LNCaP clone FGC (cell line): Measurements from ENCODE around the gene PPM1H.

Experiments used
- DNase-seq: peaks from one replicate; pipeline ENCODE4 v3.0.0-alpha.2; 2011; ENCODE audit warnings: low read depth
- H3K4me3 ChIP-seq: 2 replicates; pipeline ENCODE4 v1.5.1; 2011; ENCODE audit warnings: mild to moderate bottlenecking, low read depth, low read length, control low read depth
- CTCF ChIP-seq: IDR thresholded peaks from 2 replicates; pipeline ENCODE4 v1.5.1; 2012; ENCODE audit warnings: mild to moderate bottlenecking; ENCODE audit not compliant: control insufficient read depth, insufficient read depth; ENCODE audit errors: extremely low read depth

PPM1H gene

GRCh38 chr12:62646566-62646965, 288.4 kb downstream of the PPM1H start:
- no peak for DNase-seq
- H3K4me3 ChIP-seq: no peak overlapping the region
- TF ChIP-seq CTCF: no peak

DNA sequence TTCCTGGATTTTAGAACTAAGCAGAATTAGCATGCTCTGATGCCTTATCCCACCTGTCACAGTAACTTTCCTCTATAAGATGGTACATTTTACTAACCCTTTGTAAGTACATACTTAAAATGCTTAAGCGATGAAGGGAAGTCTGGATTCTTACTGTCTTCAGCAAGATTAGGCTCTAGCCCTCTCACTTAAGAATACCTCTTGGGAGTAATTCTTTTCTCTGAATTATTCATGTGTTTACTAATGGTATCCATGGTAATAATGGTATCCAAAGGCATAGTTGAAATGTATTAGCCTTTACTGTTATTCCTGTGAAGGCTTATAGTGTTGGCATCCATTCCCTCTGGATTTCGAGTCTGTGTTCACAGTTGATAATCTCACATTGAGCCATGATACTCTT, 291.5 kb downstream of the PPM1H start:
- no peak overlapping the region for H3K4me3 ChIP-seq
- TF ChIP-seq CTCF: no peak
- DNase-seq: no peak

- no peak overlapping the region for H3K4me3 ChIP-seq
- TF ChIP-seq CTCF: no peak
- no peak for DNase-seq
These were observed 292.5 kb downstream of the PPM1H start for GRCh38 chr12:62642486-62642885.

- DNase-seq: no peak
- TF ChIP-seq CTCF: no peak
- no peak overlapping the region for H3K4me3 ChIP-seq
These were observed 294.0 kb downstream of the PPM1H start for GRCh38 chr12:62640910-62641448.

DNA sequence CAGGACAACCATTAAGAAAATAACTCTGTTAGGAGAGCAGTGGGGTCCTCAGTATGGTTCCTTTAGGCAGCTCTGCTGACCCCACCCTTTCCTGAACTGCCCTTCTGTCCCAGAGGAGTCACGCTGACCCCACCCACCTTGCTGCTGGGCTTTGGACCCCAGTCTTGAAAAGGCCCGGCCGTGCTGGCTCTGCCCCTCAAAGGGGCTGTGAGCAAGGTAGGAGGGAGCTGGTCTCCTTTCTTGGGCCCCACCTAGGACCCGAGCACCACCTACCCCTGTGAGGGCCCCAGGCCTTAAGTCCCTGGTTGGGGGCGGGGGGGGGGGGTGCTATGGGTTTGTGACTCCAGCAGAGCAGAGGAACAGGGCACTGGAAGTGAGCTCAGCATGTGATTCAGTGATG, 297.3 kb downstream of the PPM1H start:
- no peak overlapping the region for H3K4me3 ChIP-seq
- no peak for TF ChIP-seq CTCF
- DNase-seq: no peak

GRCh38 chr12:62635649-62636048, 299.3 kb downstream of the PPM1H start:
- DNase-seq: no peak
- H3K4me3 ChIP-seq: no peak overlapping the region
- no peak for TF ChIP-seq CTCF

DNA sequence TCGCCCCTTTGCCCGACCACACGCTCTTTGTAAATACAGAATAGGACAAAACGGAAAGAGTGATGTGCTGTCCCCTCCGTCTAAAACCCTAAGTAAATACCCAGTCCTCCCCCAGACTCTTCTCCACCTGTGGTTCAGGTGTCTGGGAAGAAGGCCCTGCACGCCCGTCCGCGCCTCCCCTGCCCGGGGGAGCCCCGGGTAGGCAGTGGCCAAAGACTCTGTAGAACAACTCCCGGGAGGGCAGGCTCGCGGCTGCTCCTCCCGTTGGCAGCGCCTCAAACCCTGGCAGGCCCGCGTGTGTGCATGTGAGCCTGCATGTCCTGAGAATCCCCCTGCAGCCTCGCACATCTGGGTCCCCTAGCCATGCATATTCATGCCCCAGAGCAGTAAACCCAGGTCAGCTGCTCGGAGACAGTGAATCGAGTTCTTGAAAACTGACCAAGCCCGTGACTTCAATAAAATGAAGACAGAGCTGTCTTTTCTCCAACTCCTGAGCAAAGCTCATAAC, 302.5 kb downstream of the PPM1H start:
- DNase-seq: no peak
- H3K4me3 ChIP-seq: no peak overlapping the region
- no peak for TF ChIP-seq CTCF
